H1 (cell line): ENCODE measurements around the gene PRUNE1. TPM values are rescaled to one million over a fixed set of nuclear protein-coding genes. Genes with fewer than 3 reads are reported as not detected.
A peak's percentile ranks its signal among the peaks of the same experiment; 100 is the strongest.

Source experiments
- BACH1 ChIP-seq: IDR thresholded peaks from 2 replicates; pipeline ENCODE4 v1.6.1; 2012; ENCODE audit warnings: low read length, improper control_type of control experiment
- CHD2 ChIP-seq: IDR thresholded peaks from 2 replicates; pipeline ENCODE4 v1.6.1; 2012; ENCODE audit warnings: low read length, improper control_type of control experiment
- CTBP2 ChIP-seq: IDR thresholded peaks from 2 replicates; pipeline ENCODE4 v1.7.0; 2011; ENCODE audit warnings: borderline replicate concordance, mild to moderate bottlenecking, moderate library complexity, mixed read lengths, low read length; ENCODE audit not compliant: insufficient read depth, insufficient read length
- JUN ChIP-seq: IDR thresholded peaks from 2 replicates; pipeline ENCODE4 v1.6.1; 2011; ENCODE audit warnings: low read depth, mild to moderate bottlenecking, improper control_type of control experiment, low read length
- KDM4A ChIP-seq: IDR thresholded peaks from one replicate; pipeline ENCODE4 v1.7.1; 2012; ENCODE audit warnings: low read depth, mild to moderate bottlenecking, moderate library complexity, low read length, inconsistent platforms; ENCODE audit not compliant: severe bottlenecking
- NRF1 ChIP-seq: IDR thresholded peaks from 2 replicates; pipeline ENCODE4 v1.6.1; 2011; ENCODE audit warnings: mild to moderate bottlenecking, low read depth, low read length, improper control_type of control experiment
- POLR2AphosphoS5 ChIP-seq: IDR thresholded peaks from 2 replicates; pipeline ENCODE4 v1.6.1; 2011; ENCODE audit warnings: low read depth, low read length
- RAD21 ChIP-seq, 2 experiments: IDR thresholded peaks in 1 of 2; conservative IDR thresholded peaks in 1 of 2; 2 replicates each; pipeline ENCODE4 v1.6.1; 2011; ENCODE audit warnings: low read depth in 2 of 2, low read length in 2 of 2, improper control_type of control experiment in 1 of 2, inconsistent platforms in 1 of 2, mild to moderate bottlenecking in 1 of 2, moderate library complexity in 1 of 2
- RBBP5 ChIP-seq: IDR thresholded peaks from 2 replicates; pipeline ENCODE4 v1.7.1; 2012; ENCODE audit warnings: low read depth, mild to moderate bottlenecking, inconsistent platforms, low read length, moderate library complexity, borderline replicate concordance
- RNF2 ChIP-seq: fragments of 200-900, 300-1000 bp; sonication (generic); IDR thresholded peaks from 2 replicates; pipeline ENCODE4 v1.7.1; 2016; ENCODE audit warnings: borderline replicate concordance, low read depth, mild to moderate bottlenecking, antibody characterized with exemption, low read length; ENCODE audit not compliant: poor library complexity, severe bottlenecking; ENCODE audit errors: missing control alignments
- SP1 ChIP-seq: IDR thresholded peaks from 2 replicates; pipeline ENCODE4 v1.6.1; 2011; ENCODE audit warnings: low read depth, low read length
- SUZ12 ChIP-seq: fragments of 200-600 bp; sonication (generic); IDR thresholded peaks from 2 replicates; pipeline ENCODE4 v1.6.1; 2012; ENCODE audit warnings: mild to moderate bottlenecking, inconsistent platforms, low read length, moderate library complexity, mixed read lengths
- TBP ChIP-seq: IDR thresholded peaks from 2 replicates; pipeline ENCODE4 v1.6.1; 2011; ENCODE audit warnings: low read depth, low read length, improper control_type of control experiment
- TEAD4 ChIP-seq: IDR thresholded peaks from 2 replicates; pipeline ENCODE4 v1.6.1; 2012; ENCODE audit warnings: low read depth, low read length, inconsistent platforms, mixed read lengths
- ZNF274 ChIP-seq: IDR thresholded peaks from 2 replicates; pipeline ENCODE4 v1.7.0; 2012; ENCODE audit warnings: low read length, borderline replicate concordance; ENCODE audit errors: extremely low read depth
- polyA plus RNA-seq, 7 experiments: library from polyadenylated mRNA; depleted of rRNA in 3 of 7; stranded (reverse) in 5 of 7; unstranded in 2 of 7; fragments of >200 nt in 5 of 7; fragments of 200-250 nt in 2 of 7; gene quantifications; 1 replicate in 5 of 7; 2 replicates in 1 of 7; 4 replicates in 1 of 7; pipeline versions ENCODE4 v1.2.1 to v1.2.3, GENCODE V29; 2011 to 2013; ENCODE audit warnings: missing spikeins in 2 of 7, mixed read lengths in 2 of 7
- total RNA-seq: library from RNA; stranded (reverse); fragmentation: NEBNext Ultra II Directional; extraction: Animal tissue kit (Norgen Biotek cat#: 25700); gene quantifications from 2 replicates; pipeline ENCODE4 v1.2.1, GENCODE V29; 2021
- TF ChIP-seq, protein P1 (sequence below): IDR thresholded peaks from 2 replicates; pipeline ENCODE4 v1.6.1; 2012; ENCODE audit warnings: low read length, inconsistent platforms
- TF ChIP-seq, protein P2 (sequence below), 3 experiments: IDR thresholded peaks; 1 replicate in 2 of 3; 2 replicates in 1 of 3; pipeline versions ENCODE4 v1.5.1 to v1.6.1; 2011; ENCODE audit warnings: low read length in 3 of 3, mild to moderate bottlenecking in 3 of 3, inconsistent platforms in 2 of 3, low read depth in 1 of 3, moderate library complexity in 1 of 3; ENCODE audit not compliant: insufficient read depth in 1 of 3; ENCODE audit errors: control extremely low read depth in 1 of 3

Gene PRUNE1
- total and polyA plus RNA-seq, 2 of the 8 experiments (the other 6 are each of a cell fraction or from before 2014, with no cell fraction given) = 32.8 to 54.2 TPM

GRCh38 chr1:150979092-150980056 is 28.9 kb upstream of the PRUNE1 start (continued):
- TF ChIP-seq SUZ12 (no peak), SP1 (no peak), TBP (0 out of 2 replicates have a peak, but pooled peaks have one; percentile 35), CHD2 (no peak), ZNF274 (no peak), RBBP5 (no peak), NRF1 (no peak), BACH1 (peak; percentile 78), KDM4A (peak; percentile 18), RAD21 (IDR thresholded peaks at IDR 0.05 in 1 of 2, conservative IDR thresholded peaks at IDR 0.05 in 1 of 2; ENCODE audit: low read depth in 2 of 2, low read length in 2 of 2) (peak; percentile 71 to 85), CTBP2 (peak; percentile 35), TEAD4 (no peak), RNF2 (no peak), JUN (no peak), POLR2AphosphoS5 (no peak)
- TF ChIP-seq, protein P1, sequence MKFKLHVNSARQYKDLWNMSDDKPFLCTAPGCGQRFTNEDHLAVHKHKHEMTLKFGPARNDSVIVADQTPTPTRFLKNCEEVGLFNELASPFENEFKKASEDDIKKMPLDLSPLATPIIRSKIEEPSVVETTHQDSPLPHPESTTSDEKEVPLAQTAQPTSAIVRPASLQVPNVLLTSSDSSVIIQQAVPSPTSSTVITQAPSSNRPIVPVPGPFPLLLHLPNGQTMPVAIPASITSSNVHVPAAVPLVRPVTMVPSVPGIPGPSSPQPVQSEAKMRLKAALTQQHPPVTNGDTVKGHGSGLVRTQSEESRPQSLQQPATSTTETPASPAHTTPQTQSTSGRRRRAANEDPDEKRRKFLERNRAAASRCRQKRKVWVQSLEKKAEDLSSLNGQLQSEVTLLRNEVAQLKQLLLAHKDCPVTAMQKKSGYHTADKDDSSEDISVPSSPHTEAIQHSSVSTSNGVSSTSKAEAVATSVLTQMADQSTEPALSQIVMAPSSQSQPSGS = no peak
- TF ChIP-seq, protein P2, sequence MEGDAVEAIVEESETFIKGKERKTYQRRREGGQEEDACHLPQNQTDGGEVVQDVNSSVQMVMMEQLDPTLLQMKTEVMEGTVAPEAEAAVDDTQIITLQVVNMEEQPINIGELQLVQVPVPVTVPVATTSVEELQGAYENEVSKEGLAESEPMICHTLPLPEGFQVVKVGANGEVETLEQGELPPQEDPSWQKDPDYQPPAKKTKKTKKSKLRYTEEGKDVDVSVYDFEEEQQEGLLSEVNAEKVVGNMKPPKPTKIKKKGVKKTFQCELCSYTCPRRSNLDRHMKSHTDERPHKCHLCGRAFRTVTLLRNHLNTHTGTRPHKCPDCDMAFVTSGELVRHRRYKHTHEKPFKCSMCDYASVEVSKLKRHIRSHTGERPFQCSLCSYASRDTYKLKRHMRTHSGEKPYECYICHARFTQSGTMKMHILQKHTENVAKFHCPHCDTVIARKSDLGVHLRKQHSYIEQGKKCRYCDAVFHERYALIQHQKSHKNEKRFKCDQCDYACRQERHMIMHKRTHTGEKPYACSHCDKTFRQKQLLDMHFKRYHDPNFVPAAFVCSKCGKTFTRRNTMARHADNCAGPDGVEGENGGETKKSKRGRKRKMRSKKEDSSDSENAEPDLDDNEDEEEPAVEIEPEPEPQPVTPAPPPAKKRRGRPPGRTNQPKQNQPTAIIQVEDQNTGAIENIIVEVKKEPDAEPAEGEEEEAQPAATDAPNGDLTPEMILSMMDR (IDR thresholded peaks at IDR 0.05; ENCODE audit: control extremely low read depth in 1 of 3, insufficient read depth in 1 of 3, low read depth in 1 of 3, low read length in 3 of 3) = peak; percentile 99 to 100 (median 100)
